K562 (cell line): Measurements from ENCODE around the gene STARD13.

ENCODE experiments used
- CEBPB ChIP-seq: fragments of 450-650 bp; IDR thresholded peaks from 2 replicates; pipeline ENCODE4 v1.6.1; 2016; ENCODE audit warnings: missing genetic modification characterization, missing compliant biosample characterization
- POLR2A ChIP-seq: fragments of 450-650 bp; conservative IDR thresholded peaks from 2 replicates; pipeline ENCODE4 v1.6.1; 2016
- RCOR1 ChIP-seq, 2 experiments: IDR thresholded peaks; 2 replicates each; pipeline ENCODE4 v1.6.1; 2012; ENCODE audit warnings: low read depth in 2 of 2, low read length in 2 of 2, borderline replicate concordance in 1 of 2, improper control_type of control experiment in 1 of 2
- ZBTB34 ChIP-seq: fragments of 250-450 bp; sonication (Bioruptor Pico); IDR thresholded peaks from 2 replicates; pipeline ENCODE4 v1.8.0; 2021; ENCODE audit warnings: mild to moderate bottlenecking, moderate library complexity
- TF ChIP-seq, protein P1 (sequence below): fragments of 250-450 bp; sonication (Bioruptor Pico); IDR thresholded peaks from 2 replicates; pipeline ENCODE4 v1.5.0; 2020; ENCODE audit warnings: mild to moderate bottlenecking

GRCh38 chr13:33278913-33279312 lies 6.6 kb downstream of the STARD13 start:
- TF ChIP-seq POLR2A (no peak), ZBTB34 (CRISPR knock-in tag) (no peak), RCOR1 (IDR thresholded peaks at IDR 0.05; ENCODE audit: borderline replicate concordance in 1 of 2, low read depth in 2 of 2, low read length in 2 of 2) (no peak), CEBPB (tag) (no peak)
- TF ChIP-seq, protein P1, sequence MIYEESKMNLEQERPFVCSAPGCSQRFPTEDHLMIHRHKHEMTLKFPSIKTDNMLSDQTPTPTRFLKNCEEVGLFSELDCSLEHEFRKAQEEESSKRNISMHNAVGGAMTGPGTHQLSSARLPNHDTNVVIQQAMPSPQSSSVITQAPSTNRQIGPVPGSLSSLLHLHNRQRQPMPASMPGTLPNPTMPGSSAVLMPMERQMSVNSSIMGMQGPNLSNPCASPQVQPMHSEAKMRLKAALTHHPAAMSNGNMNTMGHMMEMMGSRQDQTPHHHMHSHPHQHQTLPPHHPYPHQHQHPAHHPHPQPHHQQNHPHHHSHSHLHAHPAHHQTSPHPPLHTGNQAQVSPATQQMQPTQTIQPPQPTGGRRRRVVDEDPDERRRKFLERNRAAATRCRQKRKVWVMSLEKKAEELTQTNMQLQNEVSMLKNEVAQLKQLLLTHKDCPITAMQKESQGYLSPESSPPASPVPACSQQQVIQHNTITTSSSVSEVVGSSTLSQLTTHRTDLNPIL (CRISPR knock-in tag): no peak
